Gastroesophageal sphincter (tissue), 4 donors: ENCODE data around the gene CD300LB. TPM values are rescaled to one million over a fixed set of nuclear protein-coding genes. Genes with fewer than 3 reads are reported as not detected.

Source experiments
- ATAC-seq: fragments of 150-250 bp; one replicate; pipeline ENCODE4 v1.9.1; 2016; ENCODE audit warnings: mild to moderate bottlenecking, moderate library complexity
- H3K27ac ChIP-seq, 4 donors: fragments of 200-600 bp; sonication (generic) in 3 of 4; 1 replicate in 3 of 4; 2 replicates in 1 of 4; pipeline ENCODE4 v1.5.1; 2016 to 2019
- H3K27me3 ChIP-seq: fragments of 200-600 bp; sonication (generic); one replicate; pipeline ENCODE4 v1.5.1; 2019
- H3K36me3 ChIP-seq, 2 donors: fragments of 200-600 bp; sonication (generic); one replicate each; pipeline ENCODE4 v1.5.1; 2019; ENCODE audit warnings: control low read depth in 1 of 2
- H3K4me1 ChIP-seq, 3 donors: fragments of 200-600 bp; sonication (generic); 1 replicate in 2 of 3; 2 replicates in 1 of 3; pipeline ENCODE4 v1.5.1; 2016 to 2019; ENCODE audit warnings: control low read depth in 2 of 3
- H3K4me3 ChIP-seq, 2 donors: fragments of 200-600 bp; sonication (generic); one replicate each; pipeline ENCODE4 v1.5.1; 2019; ENCODE audit warnings: mild to moderate bottlenecking in 1 of 2, moderate library complexity in 1 of 2
- H3K9me3 ChIP-seq, 3 donors: fragments of 200-600 bp; sonication (generic); one replicate each; pipeline ENCODE4 v1.5.1; 2017 to 2019; ENCODE audit warnings: control low read depth in 2 of 3
- CTCF ChIP-seq, 4 experiments: fragments of 200-600 bp in 2 of 4; fragments of 450-650 bp in 2 of 4; sonication (generic) in 1 of 4; IDR thresholded peaks; one replicate each; pipeline ENCODE4 v1.5.1; 2017 to 2019; ENCODE audit warnings: antibody characterized with exemption in 4 of 4, mild to moderate bottlenecking in 2 of 4, moderate library complexity in 2 of 4
- EP300 ChIP-seq: sonication (generic); formaldehyde crosslinking; IDR thresholded peaks from one replicate; pipeline ENCODE4 v1.6.1; 2017; ENCODE audit warnings: antibody characterized with exemption, mild to moderate bottlenecking
- POLR2A ChIP-seq, 2 donors: fragments of 450-650 bp; IDR thresholded peaks; one replicate each; pipeline ENCODE4 v1.6.1; 2017; ENCODE audit warnings: antibody characterized with exemption in 2 of 2, mild to moderate bottlenecking in 2 of 2, moderate library complexity in 1 of 2
- POLR2AphosphoS5 ChIP-seq: sonication (generic); formaldehyde crosslinking; IDR thresholded peaks from one replicate; pipeline ENCODE4 v1.6.1; 2017; ENCODE audit warnings: antibody characterized with exemption
- WGBS, 2 donors: methylation state at CpG; one replicate each; pipeline ENCODE4 v1.1.5; 2018; ENCODE audit warnings: low coverage in 1 of 2; 5-methylcytosine and 5-hydroxymethylcytosine counted together
- total RNA-seq, 4 donors: library from RNA; depleted of rRNA; stranded (reverse); fragments of >200 nt; gene quantifications; one replicate each; pipeline ENCODE4 v1.1.0, GENCODE V29; 2016

Gene CD300LB
- total RNA-seq, 4 donors from 2014 or later, result 0.67 to 1.0 TPM; not detected in 2

GRCh38 chr17:74541176-74542111, 10.2 kb upstream of the CD300LB start:
- no peak for TF ChIP-seq EP300
- TF ChIP-seq CTCF (IDR thresholded peaks at IDR 0.05), result no peak
- TF ChIP-seq POLR2A (IDR thresholded peaks at IDR 0.05), result no peak
- TF ChIP-seq POLR2AphosphoS5, result no peak
- no peak for ATAC-seq
- H3K27ac ChIP-seq, result no peak overlapping the region
- H3K4me1 ChIP-seq, result no peaks in the 10 kb centered on the region
- H3K36me3 ChIP-seq, result no peaks in the 10 kb centered on the region
- no peaks in the 10 kb centered on the region for H3K9me3 ChIP-seq
- H3K4me3 ChIP-seq, result no peak overlapping the region
- 75% methylated on average over 1 to 7 of the region's 23 CpGs for WGBS, 2 donors
- H3K27me3 ChIP-seq, result peaks cover 10% of the 10 kb centered on the region

GRCh38 chr17:74539281-74539820, 8.1 kb upstream of the CD300LB start:
- ATAC-seq, result no peak
- WGBS, 2 donors, result 56% methylated on average over 5 of the region's 10 CpGs; no CpG with 5 or more reads in 1 of the 2 donors
- no peak overlapping the region for H3K4me3 ChIP-seq
- H3K36me3 ChIP-seq, result no peaks in the 10 kb centered on the region
- H3K27ac ChIP-seq, result no peak overlapping the region
- TF ChIP-seq POLR2AphosphoS5, result no peak
- TF ChIP-seq EP300, result no peak
- TF ChIP-seq POLR2A (IDR thresholded peaks at IDR 0.05), result no peak
- TF ChIP-seq CTCF (IDR thresholded peaks at IDR 0.05), result no peak
- H3K9me3 ChIP-seq, result peaks cover 0 to 5% (median 0%) of the 10 kb centered on the region in 3 donors
- H3K27me3 ChIP-seq, result peaks cover 10% of the 10 kb centered on the region
- H3K4me1 ChIP-seq, result no peaks in the 10 kb centered on the region

GRCh38 chr17:74536890-74537289, 5.6 kb upstream of the CD300LB start:
- Histone ChIP-seq H3K4me3 (no peak overlapping the region), H3K36me3 (no peaks in the 10 kb centered on the region), H3K27ac (no peak overlapping the region), H3K4me1 (no peaks in the 10 kb centered on the region), H3K27me3 (peaks cover 16% of the 10 kb centered on the region), H3K9me3 (peaks cover 0 to 5% (median 0%) of the 10 kb centered on the region in 3 donors)
- ATAC-seq, result no peak
- TF ChIP-seq CTCF (IDR thresholded peaks at IDR 0.05) (no peak), POLR2A (IDR thresholded peaks at IDR 0.05) (no peak), POLR2AphosphoS5 (no peak), EP300 (no peak)
- 65 to 79% methylated on average over 3 of the region's 3 CpGs for WGBS, 2 donors

GRCh38 chr17:74532115-74532514, 840 bp upstream of the CD300LB start:
- Histone ChIP-seq H3K27ac (no peak overlapping the region), H3K36me3 (no peaks in the 10 kb centered on the region), H3K27me3 (peaks cover 17% of the 10 kb centered on the region), H3K9me3 (peaks cover 0 to 5% (median 0%) of the 10 kb centered on the region in 3 donors), H3K4me3 (peak overlapping the region in 1 of 2 donors; percentile 2), H3K4me1 (no peaks in the 10 kb centered on the region)
- ATAC-seq, result peak; percentile 58
- WGBS, 2 donors, result 61 to 69% methylated on average over 3 to 6 of the region's 10 CpGs
- TF ChIP-seq POLR2A (IDR thresholded peaks at IDR 0.05) (no peak), EP300 (no peak), POLR2AphosphoS5 (no peak), CTCF (IDR thresholded peaks at IDR 0.05) (no peak)

- Histone ChIP-seq H3K36me3 (no peaks in the 10 kb centered on the region), H3K27me3 (peaks cover 17% of the 10 kb centered on the region), H3K9me3 (peaks cover 0 to 5% (median 0%) of the 10 kb centered on the region in 3 donors), H3K4me1 (no peaks in the 10 kb centered on the region), H3K4me3 (no peak overlapping the region), H3K27ac (no peak overlapping the region)
- no peak for ATAC-seq
- TF ChIP-seq POLR2AphosphoS5, result no peak
- TF ChIP-seq EP300, result no peak
- no peak for TF ChIP-seq CTCF (IDR thresholded peaks at IDR 0.05)
- no peak for TF ChIP-seq POLR2A (IDR thresholded peaks at IDR 0.05)
- 74% methylated on average over 4 to 5 of the region's 5 CpGs for WGBS, 2 donors
Observed at GRCh38 chr17:74530831-74531150, 484 bp downstream of the CD300LB start.
